AG09309 (cell line): ENCODE results near the gene USP16.

ENCODE experiments used
- DNase-seq: peaks from one replicate; pipeline ENCODE4 v3.0.0-alpha.2; 2010; ENCODE audit warnings: low read depth
- H3K4me3 ChIP-seq: 2 replicates; pipeline ENCODE4 v1.5.1; 2011; ENCODE audit warnings: mild to moderate bottlenecking, low read depth, low read length, moderate library complexity; ENCODE audit not compliant: control insufficient read depth
- TF ChIP-seq, protein P1 (sequence below): IDR thresholded peaks from 2 replicates; pipeline ENCODE4 v1.5.1; 2011; ENCODE audit warnings: mild to moderate bottlenecking, low read depth, low read length, inconsistent platforms; ENCODE audit not compliant: insufficient read depth, control insufficient read depth; ENCODE audit errors: missing control alignments

Gene USP16

DNA sequence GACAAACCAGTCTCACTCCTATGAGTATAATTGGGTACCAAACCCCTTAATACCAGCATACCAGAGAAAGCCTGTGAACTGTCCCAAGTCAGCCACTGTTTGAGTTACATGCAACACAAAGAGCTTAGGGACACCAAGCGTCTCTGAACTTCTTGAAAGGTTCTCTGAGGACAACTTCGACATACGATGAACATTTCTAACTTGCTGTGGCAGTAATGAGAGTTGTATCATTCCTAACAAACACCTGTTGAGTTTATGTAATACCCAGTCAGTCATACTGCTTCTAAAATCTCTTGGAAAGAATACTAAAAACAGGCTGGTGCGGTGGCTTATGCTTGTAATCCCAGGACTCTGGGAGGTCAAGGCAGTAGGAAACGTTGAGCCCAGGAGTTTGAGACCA is 30.6 kb downstream of the USP16 start:
- no peak for DNase-seq
- TF ChIP-seq, protein P1, sequence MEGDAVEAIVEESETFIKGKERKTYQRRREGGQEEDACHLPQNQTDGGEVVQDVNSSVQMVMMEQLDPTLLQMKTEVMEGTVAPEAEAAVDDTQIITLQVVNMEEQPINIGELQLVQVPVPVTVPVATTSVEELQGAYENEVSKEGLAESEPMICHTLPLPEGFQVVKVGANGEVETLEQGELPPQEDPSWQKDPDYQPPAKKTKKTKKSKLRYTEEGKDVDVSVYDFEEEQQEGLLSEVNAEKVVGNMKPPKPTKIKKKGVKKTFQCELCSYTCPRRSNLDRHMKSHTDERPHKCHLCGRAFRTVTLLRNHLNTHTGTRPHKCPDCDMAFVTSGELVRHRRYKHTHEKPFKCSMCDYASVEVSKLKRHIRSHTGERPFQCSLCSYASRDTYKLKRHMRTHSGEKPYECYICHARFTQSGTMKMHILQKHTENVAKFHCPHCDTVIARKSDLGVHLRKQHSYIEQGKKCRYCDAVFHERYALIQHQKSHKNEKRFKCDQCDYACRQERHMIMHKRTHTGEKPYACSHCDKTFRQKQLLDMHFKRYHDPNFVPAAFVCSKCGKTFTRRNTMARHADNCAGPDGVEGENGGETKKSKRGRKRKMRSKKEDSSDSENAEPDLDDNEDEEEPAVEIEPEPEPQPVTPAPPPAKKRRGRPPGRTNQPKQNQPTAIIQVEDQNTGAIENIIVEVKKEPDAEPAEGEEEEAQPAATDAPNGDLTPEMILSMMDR: no peak
- H3K4me3 ChIP-seq: no peak overlapping the region

DNA sequence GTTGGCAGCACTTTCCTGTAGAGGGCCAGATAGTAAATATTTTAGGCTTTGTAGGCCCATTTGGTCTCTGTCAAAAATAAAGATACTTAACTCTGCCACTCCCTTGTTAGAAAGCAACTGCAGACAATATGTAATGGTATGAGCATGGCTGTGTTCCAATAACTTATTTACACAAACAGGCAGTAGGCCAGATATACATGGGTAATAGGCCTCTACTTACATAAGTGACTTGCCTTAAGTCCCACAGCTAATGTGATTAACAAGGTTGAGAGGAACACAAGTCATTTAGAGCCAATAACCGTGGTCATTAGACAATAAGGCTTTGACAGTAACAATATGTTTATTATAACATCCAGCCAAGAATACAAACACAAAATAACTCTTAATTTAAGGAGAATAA is 31.5 kb downstream of the USP16 start:
- no peak for DNase-seq
- H3K4me3 ChIP-seq: no peak overlapping the region
- TF ChIP-seq, protein P1: no peak

DNA sequence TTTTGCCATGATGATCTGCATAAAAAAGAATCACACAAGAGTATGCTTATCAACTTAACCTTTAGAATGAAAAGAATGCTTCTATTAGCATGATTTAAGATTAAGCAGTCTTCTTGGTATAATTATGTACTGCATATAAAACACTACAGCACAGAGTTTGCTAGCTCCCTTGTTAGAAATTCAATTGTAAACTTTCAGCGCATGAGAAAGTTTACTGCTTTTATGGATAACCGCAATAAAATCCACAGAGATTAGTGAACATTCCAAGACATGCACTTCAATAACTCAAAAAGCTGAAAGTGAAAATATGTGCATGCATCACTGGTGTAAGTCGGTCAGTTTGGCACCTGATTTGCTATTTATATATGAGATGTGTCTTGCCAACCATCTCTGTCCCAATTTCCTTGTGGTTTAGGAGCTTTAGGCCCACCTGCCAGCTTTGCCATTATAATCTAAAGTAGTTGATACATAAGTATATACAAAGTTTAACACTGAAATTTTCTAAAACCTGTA is 32.1 kb downstream of the USP16 start:
- TF ChIP-seq, protein P1: no peak
- DNase-seq: no peak
- H3K4me3 ChIP-seq: no peak overlapping the region

DNA sequence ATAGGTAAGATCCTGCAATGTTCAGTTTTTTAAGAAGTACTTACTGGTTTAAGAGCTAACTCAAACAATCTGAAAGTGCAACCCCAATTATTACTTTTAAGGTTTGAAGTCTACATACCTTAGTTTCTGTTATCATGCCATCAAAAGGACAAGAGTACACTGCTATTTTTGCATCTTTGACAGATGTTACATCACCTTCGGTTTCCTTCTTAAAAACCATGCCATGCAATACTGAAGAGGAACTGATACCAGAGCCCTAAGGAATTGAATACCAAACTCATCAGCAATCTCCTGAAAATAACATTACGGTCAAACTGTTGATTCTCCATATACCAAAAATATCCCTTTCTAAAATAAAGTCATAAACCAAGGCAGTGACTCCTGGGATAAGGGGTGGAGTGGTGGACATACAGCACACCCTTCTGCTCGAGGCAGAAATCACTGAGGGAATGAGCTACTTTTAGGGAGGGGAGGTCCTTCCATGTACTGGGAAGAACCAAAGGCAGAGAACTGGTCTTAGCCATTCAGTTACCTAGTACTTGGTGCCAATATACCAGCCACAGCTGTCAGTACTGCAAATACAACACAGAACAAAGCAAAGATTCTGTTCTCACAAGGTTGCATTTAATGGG is 40.5 kb downstream of the USP16 start:
- no peak for DNase-seq
- no peak overlapping the region for H3K4me3 ChIP-seq

DNA sequence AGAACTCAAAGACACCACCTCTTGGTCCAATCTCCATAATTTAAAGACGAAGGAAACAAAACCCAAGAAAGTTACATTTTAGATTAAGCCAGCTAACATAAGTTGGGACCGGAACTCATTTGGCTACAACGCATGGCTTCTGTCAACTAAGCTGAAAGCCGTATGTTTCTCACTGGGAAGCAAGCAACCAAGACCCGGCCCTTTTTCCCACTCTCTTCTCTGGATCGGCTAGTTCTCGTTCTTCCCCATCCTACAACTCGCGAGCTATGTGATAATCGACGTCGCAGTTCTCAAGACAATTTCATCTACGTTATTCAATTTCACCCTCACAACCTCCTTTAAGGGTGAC is 48.4 kb downstream of the USP16 start:
- H3K4me3 ChIP-seq: peak overlapping the region; percentile 79
- no peak for DNase-seq
- TF ChIP-seq, protein P1: no peak

More for the DNA sequence above, 40.5 kb downstream of the USP16 start:
- TF ChIP-seq, protein P1: no peak

DNA sequence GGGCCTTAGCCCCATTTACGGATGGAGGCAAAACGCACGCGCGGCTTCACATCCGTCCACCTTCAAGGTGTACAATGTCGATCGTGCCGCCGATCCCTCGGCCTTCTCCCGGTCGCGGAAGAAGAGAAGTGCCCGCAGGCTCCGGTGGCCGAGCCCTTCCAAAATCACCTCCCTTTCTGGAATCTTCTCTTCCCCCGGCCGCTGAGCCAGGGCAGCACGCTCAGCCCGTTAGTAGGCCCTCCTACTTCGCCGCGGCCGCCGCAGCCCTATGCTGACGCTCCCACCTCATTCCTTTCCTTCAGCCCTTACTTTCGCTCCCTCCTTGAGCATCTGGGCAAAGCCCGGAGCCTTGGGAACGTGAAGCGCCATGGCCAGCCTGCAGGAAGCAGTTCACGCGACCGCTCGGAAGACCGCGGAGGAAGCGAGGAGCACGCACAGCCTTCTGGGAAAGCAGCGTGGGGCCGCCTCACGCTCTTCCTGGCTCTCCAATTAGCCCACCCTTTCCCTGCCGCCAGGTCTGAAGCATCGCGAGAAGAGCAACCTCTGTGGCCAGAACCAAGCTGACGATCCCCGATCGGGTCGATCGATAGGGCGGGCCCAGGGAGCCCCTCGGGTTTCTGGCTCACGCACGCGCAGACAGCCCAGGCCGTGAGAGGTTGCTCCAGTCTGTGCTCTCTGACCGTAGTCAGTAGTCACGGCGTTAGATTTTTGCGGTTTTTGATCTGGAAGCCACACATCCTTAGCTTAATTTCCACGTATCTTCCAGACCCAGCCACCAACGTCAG is 48.9 kb downstream of the USP16 start, which contains the start of gene CCT8:
CCT8 (minus strand) TSS at position 427 of the 785 bp plus-strand sequence; CDS start at position 369, 58 bp downstream.
- peak within 1 kb of the TSS; percentile 79 for H3K4me3 ChIP-seq
- peak; percentile 99 for DNase-seq
- TF ChIP-seq, protein P1: no peak
